K562 (cell line): ENCODE measurements around the gene APOM. TPM values are rescaled to one million over a fixed set of nuclear protein-coding genes. Genes with fewer than 3 reads are reported as not detected.

Experiments
- ATAC-seq: fragments of 200-7000 bp; cut with Tn5 transposase; 3 replicates; pipeline ENCODE4 v1.9.1; 2020; ENCODE audit warnings: moderate library complexity
- BruUV-seq: library from RNA; stranded (reverse); fragments of 400-500 nt; replicated peaks from 2 replicates; lab custom pipeline; 2021; lab: Mats Ljungman, UMichigan
- CTCF ChIA-PET: fragments of 300-600 bp; formaldehyde crosslinking; extraction: SDS; loops from one replicate; lab custom pipeline; 2021; ENCODE audit warnings: low intra/inter-chr PET ratio; lab: Yijun Ruan, JAX
- POLR2A ChIA-PET: fragments of 300-600, 350-650 bp; sonication (Branson Sonifier 250); formaldehyde crosslinking; extraction: SDS; loops from one replicate; lab custom pipeline; 2021; ENCODE audit warnings: antibody characterized with exemption, inconsistent platforms; lab: Yijun Ruan, JAX
- DNase-seq, 4 experiments: peaks; one replicate each; pipeline versions ENCODE4 v3.0.0 to v3.0.0-alpha.2; 2011 to 2018; ENCODE audit warnings: low spot score in 3 of 4, mixed read lengths in 3 of 4; ENCODE audit errors: extremely low read depth in 1 of 4
- FAIRE-seq: peaks from 2 replicates; lab custom pipeline; 2011; peaks lifted over from hg19 to GRCh38; lab: Jason Lieb, UNC
- H2AFZ ChIP-seq: 2 replicates; pipeline ENCODE4 v1.6.0; 2011; ENCODE audit warnings: low read depth, low read length, control low read depth, inconsistent platforms
- H3K27ac ChIP-seq: fragments of 200-600 bp; 3 replicates; pipeline ENCODE4 v1.8.0; 2011; ENCODE audit warnings: low read depth, mild to moderate bottlenecking, control low read depth, inconsistent platforms, low read length, moderate library complexity, mixed read lengths; ENCODE audit errors: extremely low read depth
- H3K27me3 ChIP-seq, 2 experiments: fragments of 300-600 bp in 1 of 2; 2 replicates in 1 of 2; 3 replicates in 1 of 2; pipeline versions ENCODE4 v1.6.0 to v1.8.0; 2011; ENCODE audit warnings: inconsistent platforms in 2 of 2, low read length in 2 of 2, mild to moderate bottlenecking in 1 of 2, mixed read lengths in 1 of 2, moderate library complexity in 1 of 2; ENCODE audit not compliant: control insufficient read depth in 2 of 2, insufficient read depth in 2 of 2
- H3K36me3 ChIP-seq: fragments of 300-600 bp; 3 replicates; pipeline ENCODE4 v1.8.0; 2011; ENCODE audit warnings: mild to moderate bottlenecking, low read length, inconsistent platforms; ENCODE audit not compliant: control insufficient read depth, insufficient read depth
- H3K4me1 ChIP-seq, 2 experiments: fragments of 200-600 bp in 1 of 2; replicated peaks in 1 of 2; 2 replicates in 1 of 2; 3 replicates in 1 of 2; pipeline versions ENCODE4 v1.5.1 to v1.8.0; 2011; ENCODE audit warnings: inconsistent platforms in 2 of 2, low read length in 2 of 2, mild to moderate bottlenecking in 1 of 2, mixed read lengths in 1 of 2, moderate library complexity in 1 of 2; ENCODE audit not compliant: control insufficient read depth in 2 of 2, insufficient read depth in 2 of 2
- H3K4me2 ChIP-seq: 2 replicates; pipeline ENCODE4 v1.6.1; 2011; ENCODE audit warnings: low read length, control low read depth, inconsistent platforms, mixed read lengths; ENCODE audit not compliant: insufficient read depth
- H3K4me3 ChIP-seq: fragments of 200-600 bp; sonication (generic), shearing (Covaris generic); 2 replicates; pipeline ENCODE4 v1.5.1; 2016; ENCODE audit warnings: control low read depth, inconsistent platforms
- H3K79me2 ChIP-seq: fragments of 200-600 bp; 3 replicates; pipeline ENCODE4 v1.8.0; 2011; ENCODE audit warnings: low read length, inconsistent platforms; ENCODE audit not compliant: control insufficient read depth, insufficient read depth
- H3K9ac ChIP-seq, 2 experiments: 2 replicates each; pipeline versions ENCODE4 v1.6.0 to v1.6.1; 2011; ENCODE audit warnings: low read depth in 2 of 2, low read length in 2 of 2, control low read depth in 1 of 2, inconsistent platforms in 1 of 2, mild to moderate bottlenecking in 1 of 2, mixed read lengths in 1 of 2; ENCODE audit not compliant: insufficient read depth in 1 of 2
- H3K9me1 ChIP-seq: one replicate; pipeline ENCODE4 v1.6.0; 2011; ENCODE audit warnings: inconsistent platforms, mild to moderate bottlenecking, low read length, moderate library complexity; ENCODE audit not compliant: control insufficient read depth, insufficient read depth
- H3K9me3 ChIP-seq: replicated peaks from 2 replicates; pipeline ENCODE4 v1.5.1; 2011; ENCODE audit warnings: low read depth, low read length, inconsistent platforms; ENCODE audit not compliant: control insufficient read depth, insufficient read depth
- H4K20me1 ChIP-seq: replicated peaks from 2 replicates; pipeline ENCODE4 v1.6.1; 2011; ENCODE audit warnings: low read length, inconsistent platforms, mixed read lengths; ENCODE audit not compliant: control insufficient read depth, insufficient read depth
- ARID2 ChIP-seq: fragments of 450-650 bp; IDR thresholded peaks from 2 replicates; pipeline ENCODE4 v1.6.1; 2017; ENCODE audit warnings: antibody characterized with exemption, mild to moderate bottlenecking
- ATF2 ChIP-seq: sonication (generic); formaldehyde crosslinking; IDR thresholded peaks from 2 replicates; pipeline ENCODE4 v1.8.1; 2022; ENCODE audit warnings: missing genetic modification reagents
- DLX4 ChIP-seq: fragments of 250-450 bp; sonication (Bioruptor Pico); IDR thresholded peaks from 2 replicates; pipeline ENCODE4 v1.6.1; 2021; ENCODE audit warnings: mild to moderate bottlenecking
- HLTF ChIP-seq: fragments of 450-650 bp; IDR thresholded peaks from 2 replicates; pipeline ENCODE4 v1.6.1; 2016
- HNRNPK ChIP-seq: fragments of 200-400 bp; formaldehyde crosslinking; IDR thresholded peaks from one replicate; pipeline ENCODE4 v1.6.1; 2018; ENCODE audit warnings: mild to moderate bottlenecking, low read depth, low read length; ENCODE audit not compliant: poor library complexity, severe bottlenecking
- HNRNPUL1 ChIP-seq: fragments of 200-400 bp; formaldehyde crosslinking; IDR thresholded peaks from 2 replicates; pipeline ENCODE4 v1.6.1; 2017; ENCODE audit warnings: low read length
- MECOM ChIP-seq: fragments of 250-450 bp; sonication (Bioruptor Pico); IDR thresholded peaks from 2 replicates; pipeline ENCODE4 v1.8.0; 2022; ENCODE audit warnings: inconsistent platforms
- MTA1 ChIP-seq: fragments of 450-650 bp; IDR thresholded peaks from 2 replicates; pipeline ENCODE4 v1.6.1; 2017; ENCODE audit warnings: borderline replicate concordance
- NR2C1 ChIP-seq, 2 experiments: fragments of 450-650 bp; IDR thresholded peaks; 2 replicates each; pipeline ENCODE4 v1.6.1; 2017; ENCODE audit warnings: mild to moderate bottlenecking in 2 of 2, antibody characterized with exemption in 1 of 2, inconsistent platforms in 1 of 2, missing compliant biosample characterization in 1 of 2, missing genetic modification characterization in 1 of 2
- POLR2AphosphoS5 ChIP-seq: IDR thresholded peaks from 2 replicates; pipeline ENCODE4 v1.6.1; 2011; ENCODE audit warnings: mild to moderate bottlenecking, low read depth, low read length, moderate library complexity; ENCODE audit not compliant: control insufficient read depth, insufficient read depth
- POLR2G ChIP-seq: fragments of 200-400 bp; formaldehyde crosslinking; IDR thresholded peaks from 2 replicates; pipeline ENCODE4 v1.6.1; 2017; ENCODE audit warnings: low read depth, mild to moderate bottlenecking, antibody characterized with exemption, low read length, moderate library complexity
- SMARCE1 ChIP-seq: fragments of 450-650 bp; IDR thresholded peaks from 2 replicates; pipeline ENCODE4 v1.7.1; 2016; ENCODE audit warnings: mild to moderate bottlenecking
- USF1 ChIP-seq: sonication (generic); formaldehyde crosslinking; IDR thresholded peaks from 2 replicates; pipeline ENCODE4 v1.9.0; 2022; ENCODE audit warnings: mild to moderate bottlenecking, missing genetic modification reagents
- ZNF511 ChIP-seq: sonication (generic); formaldehyde crosslinking; IDR thresholded peaks from 2 replicates; pipeline ENCODE4 v1.8.0; 2022; ENCODE audit warnings: mild to moderate bottlenecking, missing genetic modification reagents
- ZNF707 ChIP-seq: fragments of 250-450 bp; sonication (Bioruptor Pico); conservative IDR thresholded peaks from 2 replicates; pipeline ENCODE4 v1.8.0; 2022; ENCODE audit warnings: inconsistent platforms, mild to moderate bottlenecking, moderate library complexity
- ZNF717 ChIP-seq: fragments of 250-450 bp; sonication (Bioruptor Pico); IDR thresholded peaks from 2 replicates; pipeline ENCODE4 v1.5.0; 2021
- ZNF778 ChIP-seq: fragments of 450-650 bp; formaldehyde crosslinking; IDR thresholded peaks from 2 replicates; pipeline ENCODE4 v1.4.0; 2020; ENCODE audit warnings: mild to moderate bottlenecking, moderate library complexity
- ZNF780A ChIP-seq: fragments of 250-450 bp; sonication (Bioruptor Pico); IDR thresholded peaks from 2 replicates; pipeline ENCODE4 v1.5.0; 2021; ENCODE audit warnings: mild to moderate bottlenecking
- WGBS: fragments of 100-300 bp; shearing (Covaris generic); methylation state at CpG from one replicate; pipeline ENCODE4 v1.1.6; 2016; ENCODE audit warnings: low coverage, mixed read lengths; ENCODE audit not compliant: insufficient coverage; ENCODE audit errors: missing lambda C conversion rate; 5-methylcytosine and 5-hydroxymethylcytosine counted together
- in situ Hi-C: fragments of 300-500 bp; cut with MboI; formaldehyde crosslinking; loops from 4 replicates; pipeline ENCODE4 v1.15.0; 2018; ENCODE audit warnings: inconsistent platforms, mixed read lengths
- intact Hi-C: fragments of 100-400 bp; cut with micrococcal nuclease; formaldehyde crosslinking; loops from 2 replicates; pipeline ENCODE4 v1.14.2; 2022
- polyA plus RNA-seq, 8 experiments: library from polyadenylated mRNA; depleted of rRNA in 4 of 8; stranded (reverse) in 5 of 8; unstranded in 3 of 8; fragments of >200 nt; fragmentation: Nextera tagmentation in 2 of 8; fragmentation: Illumina TruSeq in 1 of 8; extraction: Ambion mirVana in 2 of 8; extraction: Trizol in 1 of 8; gene quantifications; 2 replicates each; pipeline versions ENCODE4 v1.2.1 to v1.2.3, GENCODE V29; 2011 to 2014; ENCODE audit warnings: inconsistent platforms in 1 of 8, missing spikeins in 1 of 8
- total RNA-seq, 7 experiments: library from RNA; depleted of rRNA in 6 of 7; stranded (reverse); fragments of >200 nt in 6 of 7; fragmentation: Illumina TruSeq in 2 of 7; extraction: Trizol in 2 of 7; gene quantifications; 2 replicates each; pipeline versions ENCODE4 v1.2.1 to v1.2.3, GENCODE V29; 2011 to 2021; ENCODE audit warnings: low replicate concordance in 1 of 7
- TF ChIP-seq, protein P1 (sequence below): fragments of 450-650 bp; IDR thresholded peaks from 2 replicates; pipeline ENCODE4 v1.6.1; 2016; ENCODE audit warnings: antibody characterized with exemption

Gene APOM
- total and polyA plus RNA-seq, 9 of the 15 experiments (the other 6 are each of a cell fraction or from before 2014, with no cell fraction given) = 5.7 to 24.3 (median 10.4) TPM

- peak; percentile 65 for ATAC-seq
- POLR2A ChIA-PET = interaction anchor here (0.6 to 5.1 kb wide), 13 partner anchors 8 to 148 kb away, joined by 3 to 30 read pairs (median 5); partner anchors contain the start of genes ABHD16A, APOM, BAG6 and CSNK2B
- TF ChIP-seq HNRNPK (no peak), ZNF717 (CRISPR knock-in tag) (no peak), HLTF (peak; percentile 70), MECOM (CRISPR knock-in tag) (no peak), ZNF511 (CRISPR knock-in tag) (0 out of 2 replicates have a peak, but pooled peaks have one; percentile 53), ZNF778 (CRISPR knock-in tag) (no peak), USF1 (0 out of 2 replicates have a peak, but pooled peaks have one; percentile 29), ZNF707 (CRISPR knock-in tag) (no peak), MTA1 (no peak), SMARCE1 (peak; percentile 52; the same call in 1 of the 2 replicates), ZNF780A (CRISPR knock-in tag) (no peak), ARID2 (0 out of 2 replicates have a peak, but pooled peaks have one; percentile 10), POLR2G (no peak), POLR2AphosphoS5 (peak; percentile 76; the same call in 1 of the 2 replicates), ATF2 (no peak), HNRNPUL1 (no peak), NR2C1 (IDR thresholded peaks at IDR 0.05) (no peak), NR2C1 (tag; IDR thresholded peaks at IDR 0.05) (no peak), DLX4 (CRISPR knock-in tag) (no peak)
- TF ChIP-seq, protein P1, sequence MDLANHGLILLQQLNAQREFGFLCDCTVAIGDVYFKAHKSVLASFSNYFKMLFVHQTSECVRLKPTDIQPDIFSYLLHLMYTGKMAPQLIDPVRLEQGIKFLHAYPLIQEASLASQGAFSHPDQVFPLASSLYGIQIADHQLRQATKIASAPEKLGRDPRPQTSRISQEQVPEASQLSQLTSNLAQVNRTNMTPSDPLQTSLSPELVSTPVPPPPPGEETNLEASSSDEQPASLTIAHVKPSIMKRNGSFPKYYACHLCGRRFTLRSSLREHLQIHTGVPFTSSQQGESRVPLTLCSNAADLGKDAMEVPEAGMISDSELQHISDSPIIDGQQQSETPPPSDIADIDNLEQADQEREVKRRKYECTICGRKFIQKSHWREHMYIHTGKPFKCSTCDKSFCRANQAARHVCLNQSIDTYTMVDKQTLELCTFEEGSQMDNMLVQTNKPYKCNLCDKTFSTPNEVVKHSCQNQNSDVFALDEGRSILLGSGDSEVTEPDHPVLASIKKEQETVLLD = peak; percentile 51; the same call in 1 of the 2 replicates
These were observed 30.8 kb downstream of the APOM start for GRCh38 chr6:31686483-31686882.

More at GRCh38 chr6:31686483-31686882, 30.8 kb downstream of the APOM start:
- H4K20me1 ChIP-seq = no peaks in the 10 kb centered on the region
- no peaks in the 10 kb centered on the region; the same call in 2 of the 3 replicates for H3K79me2 ChIP-seq
- in situ Hi-C loops = loop anchor here (5.0 kb wide), 1 partner anchor 81 kb away; no protein-coding TSS in a partner anchor
- H3K9me1 ChIP-seq = no peaks in the 10 kb centered on the region
- H3K27ac ChIP-seq = 0 out of 3 replicates have a peak overlapping the region, but pooled peaks have one; percentile 4
- intact Hi-C loops = no loop called here
- H3K9ac ChIP-seq = peak overlapping the region in 1 of 2 experiments; percentile 77; a peak in 1 of 4 replicates
- peaks cover 54 to 65% of the 10 kb centered on the region in 2 experiments for H3K4me1 ChIP-seq
- 15% methylated on average over 5 of the region's 5 CpGs for WGBS
- no peak overlapping the region for H3K4me3 ChIP-seq
- peak; percentile 79 for FAIRE-seq
- H3K4me2 ChIP-seq = peak overlapping the region; percentile 33
- H2AFZ ChIP-seq = no peak overlapping the region
- H3K9me3 ChIP-seq = no peaks in the 10 kb centered on the region
- CTCF ChIA-PET = no interaction called here
- peak; percentile 70 to 93 (median 86) for DNase-seq
- no TSS peak for BruUV-seq
- peaks cover 62% of the 10 kb centered on the region for H3K36me3 ChIP-seq
- no peaks in the 10 kb centered on the region for H3K27me3 ChIP-seq
